GM21528 (cell line): ENCODE data around the gene IL1B.

Experiments used
- ATAC-seq: cut with Tn5 transposase; IDR thresholded peaks from one replicate; pipeline ENCODE4 v1.9.1; 2021; ENCODE audit warnings: mild to moderate bottlenecking, moderate library complexity; ENCODE audit not compliant: unreplicated experiment, low FRiP score

The IL1B gene

DNA sequence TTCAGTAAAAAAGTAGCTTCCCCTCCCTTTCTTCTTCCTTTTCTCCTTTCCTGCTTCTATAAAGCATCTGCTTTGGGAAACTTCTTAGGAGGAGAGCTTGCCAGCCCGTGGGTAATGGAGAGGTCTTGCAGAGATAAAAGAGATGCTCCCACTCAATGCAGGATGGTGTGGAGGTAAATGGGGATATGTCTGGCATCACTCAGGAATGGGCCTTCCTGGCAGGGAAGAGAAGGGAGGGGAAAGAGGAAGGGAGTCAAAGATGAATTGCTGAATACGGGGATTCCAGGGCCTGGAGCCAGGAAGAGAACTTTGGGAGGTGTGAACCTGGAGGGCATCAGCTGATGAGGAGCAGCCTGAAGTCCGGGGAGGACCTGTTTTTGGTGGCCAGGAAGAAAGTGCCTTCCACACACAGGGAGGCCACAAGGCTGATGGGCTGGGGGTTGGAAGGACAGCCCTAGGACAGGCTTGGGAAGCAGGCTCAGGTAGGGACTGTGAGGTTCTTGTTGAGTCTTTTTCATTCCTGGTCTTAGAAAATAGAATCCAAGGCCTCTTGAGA, 25.2 kb downstream of the IL1B start:
- ATAC-seq, result no peak

DNA sequence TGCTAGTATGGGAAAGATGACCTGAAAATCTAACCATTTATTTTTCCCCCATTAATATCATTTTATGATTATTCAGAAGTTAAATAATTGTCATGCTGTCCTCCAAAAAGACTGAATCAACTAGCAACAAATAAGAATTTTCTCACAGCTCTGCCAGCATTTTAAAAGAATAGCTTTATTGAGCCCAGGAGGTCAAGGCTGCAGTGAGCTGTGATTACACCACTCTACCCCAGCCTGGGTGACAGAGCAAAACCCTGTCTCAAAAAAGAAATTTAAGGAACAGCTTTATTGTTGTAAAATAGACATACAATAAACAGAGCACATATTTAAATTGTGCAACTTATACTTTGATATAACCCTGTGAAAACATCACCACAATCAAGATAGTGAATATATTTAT, 27.5 kb downstream of the IL1B start:
- ATAC-seq, result no peak

DNA sequence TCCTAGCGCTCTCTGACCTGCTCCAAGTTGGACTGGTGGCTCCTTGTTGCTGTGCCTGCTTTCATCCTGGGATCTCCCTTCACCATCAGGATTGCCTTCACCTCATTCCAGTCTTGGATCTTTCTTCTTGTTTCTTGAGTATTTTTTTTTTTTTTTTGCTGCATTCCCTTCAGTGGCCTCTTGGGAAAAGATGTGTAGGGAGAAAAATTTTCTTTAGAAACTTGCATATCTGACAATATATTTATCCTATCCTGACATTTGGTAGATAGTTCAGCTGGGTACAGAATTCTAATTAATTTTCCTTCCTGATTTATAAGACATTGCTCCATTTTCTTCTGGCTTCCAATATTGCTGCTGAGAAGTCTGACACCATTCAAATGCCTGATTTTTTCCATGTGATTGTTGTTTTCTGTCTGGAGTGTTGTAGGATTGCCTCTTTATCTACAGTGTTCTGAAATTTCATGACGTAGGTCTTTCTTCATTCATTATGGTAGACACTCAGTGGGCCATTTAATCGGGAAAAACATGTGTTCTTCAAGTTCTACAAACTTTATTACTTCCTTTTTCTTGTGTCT, 29.3 kb downstream of the IL1B start:
- no peak for ATAC-seq

DNA sequence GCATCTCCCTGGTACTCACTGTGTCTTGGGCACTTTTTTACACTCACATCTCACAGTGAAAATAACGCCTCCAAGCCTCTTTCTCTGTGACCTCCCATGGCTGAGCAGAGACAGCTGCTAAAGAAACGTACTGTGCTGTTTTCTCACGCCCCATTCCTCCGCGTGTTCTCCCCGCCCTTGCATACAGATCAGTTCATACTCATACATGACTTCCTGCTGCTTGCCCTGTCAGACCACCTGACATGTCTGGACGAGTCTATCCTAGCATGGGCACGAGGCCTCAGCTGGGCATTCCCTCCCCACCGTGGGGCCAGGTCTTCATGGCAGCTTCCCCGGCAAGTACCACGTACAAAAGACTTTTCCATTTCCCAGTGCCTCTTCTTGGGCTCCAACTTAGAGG, 31.0 kb downstream of the IL1B start:
- no peak for ATAC-seq

DNA sequence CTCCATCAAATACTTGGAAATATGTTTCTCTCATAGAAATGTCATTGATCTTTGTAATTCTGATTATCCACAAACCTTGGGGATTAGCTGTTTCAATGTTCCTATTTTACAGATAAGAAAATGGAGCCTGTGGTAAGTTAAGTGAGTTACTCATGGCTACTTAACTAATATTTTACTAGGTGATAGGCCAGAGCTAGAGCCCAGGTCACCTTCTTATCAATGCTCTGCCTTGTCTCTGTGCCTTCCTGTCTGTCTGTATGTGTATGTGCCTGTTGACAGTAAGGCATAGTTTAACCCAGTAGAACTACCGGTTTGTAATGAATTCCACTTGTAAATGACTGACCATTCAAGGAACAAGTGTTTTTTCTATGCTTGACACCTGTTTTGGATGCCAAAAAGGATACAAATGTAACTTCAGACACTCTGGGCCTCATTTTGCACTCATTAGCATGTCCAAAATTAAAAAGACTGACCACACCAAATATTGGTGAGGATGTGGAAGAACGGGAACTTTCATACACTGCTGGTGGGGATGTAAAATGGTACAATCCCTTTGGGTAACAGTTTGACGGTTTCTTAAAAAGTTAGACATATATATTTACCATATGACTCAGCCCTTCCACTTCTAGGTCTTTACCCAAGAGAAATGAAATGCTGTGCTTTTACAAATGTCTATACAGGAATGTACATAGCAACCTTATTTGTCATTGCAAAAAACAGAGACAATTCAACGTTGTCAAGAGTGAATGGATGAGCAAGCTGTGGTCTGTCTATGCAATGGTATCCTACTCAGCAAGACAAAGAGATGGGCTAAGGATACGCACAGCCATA, 32.7 kb downstream of the IL1B start:
- ATAC-seq, result no peak

DNA sequence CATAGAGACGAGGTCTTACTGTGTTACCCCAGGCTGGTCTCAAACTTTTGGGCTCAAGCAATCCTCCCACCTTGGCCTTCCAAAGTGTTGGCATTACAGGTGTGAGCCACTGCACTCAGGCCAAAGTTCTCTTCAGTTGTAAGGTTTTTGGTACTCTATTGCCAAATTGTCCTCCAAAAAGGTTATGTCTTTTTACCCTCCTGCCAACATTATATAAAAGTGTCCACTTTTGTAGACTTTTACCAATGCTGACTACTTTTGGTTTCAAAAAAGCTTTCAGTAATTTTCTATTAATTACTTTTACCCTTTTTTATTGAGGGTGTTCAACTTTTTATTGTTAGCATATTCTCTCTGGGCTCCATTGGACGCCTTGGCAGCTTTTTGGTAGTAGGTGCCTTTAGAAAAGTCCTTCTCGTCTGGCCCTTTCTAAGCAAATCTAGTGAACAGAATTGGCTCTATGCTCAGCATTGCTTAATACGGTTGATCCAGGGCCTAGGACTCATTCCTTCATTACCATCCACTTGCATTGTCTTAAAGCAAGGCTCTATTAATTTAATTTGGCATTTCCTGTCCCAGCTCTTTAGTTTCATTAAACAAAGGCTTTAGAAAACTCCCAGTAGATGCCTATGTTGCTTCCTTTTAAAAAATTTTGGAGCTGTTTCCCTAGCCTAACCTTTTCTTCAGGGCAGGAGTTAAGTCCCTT, 35.5 kb downstream of the IL1B start:
- no peak for ATAC-seq

DNA sequence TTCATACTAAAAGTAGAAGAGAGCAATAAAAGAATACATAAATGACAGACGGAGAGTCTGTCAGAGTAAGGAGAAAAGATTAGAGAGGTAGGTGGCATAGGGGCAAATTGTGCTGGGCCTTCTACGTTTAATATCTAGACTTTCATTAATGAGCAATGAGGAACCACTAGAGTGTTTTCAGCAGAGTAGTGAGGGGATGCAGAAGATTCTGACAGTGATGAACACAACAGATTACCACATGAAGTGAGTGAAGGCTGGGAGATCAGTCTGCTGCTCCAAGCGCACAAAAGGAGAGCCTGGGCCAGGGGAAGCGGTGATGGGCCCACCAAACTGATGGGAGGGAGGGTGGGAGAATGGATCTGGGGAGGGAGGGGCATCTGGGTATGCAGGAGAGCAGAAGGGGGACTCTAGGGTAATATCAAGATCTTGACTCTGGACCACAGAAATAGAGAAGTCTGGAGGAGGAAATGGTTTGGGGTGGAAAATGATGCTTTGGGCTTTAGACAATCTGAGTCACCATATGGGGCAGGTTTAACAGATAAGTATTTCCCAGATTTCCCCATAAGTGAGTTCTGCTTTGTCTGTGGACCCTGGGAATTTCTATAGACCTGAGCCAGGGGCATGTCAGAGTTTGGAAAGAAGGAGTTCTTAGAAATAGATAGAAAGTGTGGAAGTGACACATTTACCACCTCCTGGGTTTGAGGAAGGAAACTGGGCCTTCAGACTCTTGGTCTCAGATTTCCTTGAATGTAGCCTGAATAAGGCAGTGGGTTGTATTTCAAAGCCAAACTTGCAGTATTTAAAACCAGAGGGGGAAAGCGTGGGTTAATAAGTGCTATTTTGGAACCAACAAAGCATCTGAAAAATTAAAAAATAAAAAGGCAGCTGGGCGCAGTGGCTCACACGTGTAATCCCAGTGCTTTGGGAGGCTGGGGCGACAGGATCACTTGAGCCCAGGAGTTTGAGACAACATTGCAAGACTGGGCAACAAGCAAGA, 37.3 kb downstream of the IL1B start:
- no peak for ATAC-seq

DNA sequence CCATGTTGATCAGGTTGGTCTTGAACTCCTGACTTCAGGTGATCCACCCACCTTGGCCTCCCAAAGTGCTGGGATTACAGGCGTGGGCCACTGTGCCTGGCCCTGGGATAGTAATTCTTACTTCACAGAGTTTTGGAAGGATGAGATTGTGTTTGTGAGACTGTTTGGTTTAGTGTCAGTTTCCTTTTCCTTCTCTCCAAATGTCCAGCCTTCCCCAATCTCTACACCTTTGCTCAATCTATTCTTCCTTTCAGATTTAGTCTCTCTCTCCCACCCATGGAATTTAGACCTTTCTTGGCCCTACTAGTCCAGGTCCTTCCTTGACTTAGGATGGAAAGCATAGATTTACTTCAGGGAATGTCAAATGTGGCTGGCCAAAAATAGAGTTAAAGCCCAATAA, 40.1 kb downstream of the IL1B start:
- no peak for ATAC-seq

DNA sequence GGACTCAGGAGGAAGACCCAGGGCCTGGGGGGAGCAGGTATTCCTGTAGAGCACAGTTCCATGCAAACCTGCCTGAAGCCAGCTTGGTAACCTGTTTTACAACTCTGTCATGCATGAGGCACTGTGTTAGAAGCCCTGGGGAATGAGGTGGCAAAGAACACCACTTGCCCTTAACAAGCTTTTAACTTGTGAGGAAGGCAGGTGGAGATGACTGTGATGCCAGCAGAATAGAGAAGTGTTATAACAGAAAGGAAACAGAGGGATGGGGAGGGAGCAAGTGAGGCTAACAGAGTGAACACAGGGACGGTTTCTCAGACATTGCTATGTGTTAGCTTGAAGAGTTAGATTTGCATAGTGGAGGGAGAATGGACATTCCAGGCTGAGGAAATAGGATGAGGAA, 40.8 kb downstream of the IL1B start:
- no peak for ATAC-seq

DNA sequence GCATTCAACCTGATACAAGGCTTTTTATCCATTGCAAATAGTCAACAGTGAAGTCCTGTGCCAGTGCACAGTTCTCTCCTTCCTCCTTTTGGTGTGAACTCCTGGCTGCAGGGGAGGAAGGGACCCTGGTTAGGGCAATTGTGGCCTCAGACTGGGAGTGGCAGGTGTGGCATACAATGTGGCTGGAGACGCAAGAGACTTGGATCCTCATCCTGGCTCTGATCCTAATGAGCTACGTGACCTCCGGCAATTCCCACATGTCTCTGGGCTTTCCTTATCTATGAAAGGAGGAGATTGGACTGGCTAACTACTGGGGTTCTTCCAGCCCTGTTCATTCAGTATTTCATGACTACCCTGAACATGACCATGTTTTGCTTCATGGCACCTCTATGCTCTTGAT, 41.7 kb downstream of the IL1B start:
- no peak for ATAC-seq

DNA sequence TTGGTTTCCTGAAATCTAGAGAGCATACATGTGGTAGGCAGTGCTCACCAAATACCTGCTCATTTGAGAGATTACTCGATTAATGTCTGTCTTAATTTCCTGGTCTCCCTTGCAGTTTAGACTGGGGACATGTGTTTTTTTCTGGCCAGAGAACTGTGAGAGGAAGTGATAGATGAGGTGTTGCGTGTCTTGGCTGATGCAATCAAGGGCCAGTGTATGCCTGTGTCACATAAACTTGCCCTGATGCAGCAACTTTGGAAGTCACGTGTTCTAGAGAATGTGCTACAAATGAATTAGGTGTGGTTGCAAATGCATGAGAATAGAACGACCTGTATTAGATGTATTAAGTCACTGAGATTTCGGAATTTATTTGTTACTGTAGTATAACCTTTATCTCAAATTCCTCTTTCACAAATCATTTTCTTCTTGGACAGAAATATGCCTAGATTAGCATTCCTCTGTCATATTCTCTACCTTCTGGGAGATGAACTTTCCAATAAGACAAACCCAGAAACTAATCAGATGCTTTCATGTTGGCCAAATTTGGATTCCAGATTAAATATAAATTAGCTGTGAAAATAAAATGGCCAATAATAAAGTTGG, 42.3 kb downstream of the IL1B start:
- no peak for ATAC-seq

DNA sequence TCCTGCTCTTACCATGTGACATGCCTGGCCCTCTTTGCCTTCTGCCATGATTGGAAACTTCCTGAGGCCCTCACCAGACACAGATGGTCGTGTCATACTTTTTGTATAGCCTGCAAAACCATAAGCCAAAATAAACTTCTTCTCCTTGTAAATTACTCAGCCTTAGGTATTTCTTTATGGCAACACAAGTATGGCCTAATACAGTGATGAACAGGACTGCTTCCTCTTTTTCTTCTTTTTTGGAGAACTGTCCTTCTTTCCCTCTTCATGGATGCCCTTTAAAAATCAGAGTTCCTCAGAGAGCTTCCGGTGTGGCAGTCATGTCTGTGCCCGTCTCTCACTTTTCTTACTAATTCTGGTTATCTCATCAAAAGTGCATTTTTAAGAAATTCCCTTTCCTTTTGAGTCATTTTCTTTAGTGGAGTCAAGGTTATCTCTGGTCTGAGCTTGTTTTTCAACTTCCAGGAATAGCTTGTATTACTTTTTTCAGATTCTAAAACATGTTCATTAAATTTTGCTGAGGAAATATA, 43.1 kb downstream of the IL1B start:
- no peak for ATAC-seq

DNA sequence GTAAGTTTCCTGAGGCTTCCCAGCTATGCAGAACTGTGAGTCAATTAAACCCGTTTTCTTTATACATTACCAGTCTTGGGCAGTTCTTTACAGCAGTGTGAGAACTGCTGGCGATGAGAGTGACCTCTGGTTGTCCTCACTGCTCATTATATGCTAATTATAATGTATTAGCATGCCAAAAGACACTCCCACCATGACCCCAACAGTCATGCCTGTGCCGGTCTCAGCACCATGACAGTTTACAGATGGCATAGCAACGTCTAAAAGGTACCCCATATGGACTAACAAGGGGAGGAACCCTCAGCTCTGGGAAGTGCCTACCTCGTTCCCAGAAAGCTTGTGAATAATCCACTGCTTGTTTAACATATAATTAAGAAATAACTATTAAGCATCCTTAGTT, 44.2 kb downstream of the IL1B start:
- ATAC-seq, result no peak

DNA sequence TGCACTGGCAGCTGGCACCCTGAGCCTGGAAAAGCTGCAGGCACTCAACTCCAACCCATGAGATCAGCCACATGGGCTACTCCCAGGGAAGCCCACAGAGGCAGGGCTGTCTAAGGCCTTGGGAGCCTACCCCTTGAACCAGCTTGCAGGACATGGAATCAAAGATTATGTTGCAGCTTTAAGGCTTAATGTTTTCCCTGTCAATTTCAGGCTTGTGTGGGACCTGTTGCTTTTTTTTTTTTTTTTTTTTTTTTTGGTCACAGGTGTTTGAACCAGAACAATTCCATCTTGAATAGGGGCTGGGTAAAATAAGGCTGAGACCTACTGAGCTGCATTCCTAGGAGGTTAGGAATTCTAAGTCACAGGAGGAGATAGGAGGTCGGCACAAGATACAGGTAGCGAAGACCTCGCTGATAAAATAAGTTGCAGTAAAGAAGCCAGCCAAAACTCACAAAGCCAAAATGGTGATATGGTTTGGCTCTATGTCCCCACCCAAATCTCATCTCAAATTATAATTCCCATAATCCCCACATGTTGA, 44.8 kb downstream of the IL1B start:
- no peak for ATAC-seq

DNA sequence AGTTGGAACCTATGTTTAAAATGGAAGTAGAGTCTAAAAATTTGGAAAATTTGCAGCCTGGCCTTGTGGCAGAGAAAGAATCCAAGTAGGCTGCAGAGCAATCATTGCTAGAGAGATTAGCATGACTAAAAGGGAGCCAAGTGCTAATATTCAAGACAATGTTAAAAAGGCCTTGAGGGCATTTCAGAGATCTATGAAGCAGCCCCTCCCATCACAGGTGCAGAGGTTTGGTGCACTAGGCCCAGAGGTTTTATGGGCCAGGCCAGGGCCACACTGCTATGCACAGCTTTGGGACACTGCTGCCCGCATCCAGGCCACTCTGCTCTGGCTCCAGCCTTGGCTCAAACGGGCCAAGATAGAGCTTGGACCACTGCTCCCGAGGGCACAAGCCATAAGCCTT, 45.6 kb downstream of the IL1B start:
- no peak for ATAC-seq

DNA sequence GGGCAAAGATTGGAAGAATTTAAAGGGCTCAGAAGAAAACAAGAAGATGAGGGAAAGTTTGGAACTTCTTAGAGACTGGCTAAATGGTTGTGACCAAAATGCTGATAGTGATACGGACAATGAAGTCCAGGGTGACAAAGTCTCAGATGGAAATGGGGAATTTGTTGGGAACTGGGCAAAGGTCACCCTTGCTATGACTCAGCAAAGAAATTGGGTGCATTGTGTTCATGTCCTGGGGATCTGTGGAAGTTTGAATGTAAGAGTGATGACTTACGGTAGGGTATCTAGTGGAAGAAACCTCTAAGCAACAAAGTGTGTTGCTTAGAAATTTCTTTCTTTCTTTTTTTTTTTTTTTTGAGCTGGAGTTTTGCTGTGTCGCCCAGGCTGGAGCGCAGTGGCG, 46.3 kb downstream of the IL1B start:
- no peak for ATAC-seq

DNA sequence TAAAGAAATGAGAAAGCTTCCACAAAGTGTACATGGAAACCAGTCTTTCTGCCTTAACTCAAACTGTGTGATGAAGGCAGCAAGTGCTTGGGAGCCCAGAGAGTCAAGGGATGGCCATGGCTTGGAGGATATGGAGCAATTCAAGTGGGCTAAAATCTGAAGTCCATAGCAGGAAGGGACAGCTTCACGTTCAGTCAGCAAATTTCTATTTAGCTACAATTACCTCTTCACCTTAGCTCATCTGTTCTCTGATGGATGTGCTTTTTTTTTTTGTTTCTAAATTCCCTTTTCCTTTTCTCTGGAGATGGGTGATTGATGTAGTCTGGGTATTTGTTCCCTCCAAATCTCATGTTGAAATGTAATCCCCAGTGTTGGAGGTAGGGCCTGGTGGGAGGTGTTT, 47.4 kb downstream of the IL1B start:
- no peak for ATAC-seq

DNA sequence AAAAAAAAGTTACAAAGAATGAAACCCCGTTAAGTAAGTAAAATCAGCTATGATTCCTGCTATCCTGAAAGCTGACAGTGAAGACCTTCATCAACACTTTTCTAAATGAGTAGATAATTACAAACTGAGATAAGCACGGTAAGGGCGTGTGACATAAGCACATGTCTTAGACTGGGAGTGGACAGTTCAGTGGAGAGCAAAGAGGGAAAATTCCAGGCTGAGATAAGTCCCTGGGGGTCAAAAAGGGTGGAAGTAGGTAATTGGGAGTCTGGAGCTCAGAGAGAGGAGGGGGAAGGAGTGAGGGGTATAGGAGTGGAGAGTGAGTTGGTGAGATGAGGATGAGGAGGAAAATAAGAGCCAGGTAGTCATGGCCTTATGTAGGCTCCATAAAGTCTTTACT, 47.9 kb downstream of the IL1B start:
- ATAC-seq, result no peak

DNA sequence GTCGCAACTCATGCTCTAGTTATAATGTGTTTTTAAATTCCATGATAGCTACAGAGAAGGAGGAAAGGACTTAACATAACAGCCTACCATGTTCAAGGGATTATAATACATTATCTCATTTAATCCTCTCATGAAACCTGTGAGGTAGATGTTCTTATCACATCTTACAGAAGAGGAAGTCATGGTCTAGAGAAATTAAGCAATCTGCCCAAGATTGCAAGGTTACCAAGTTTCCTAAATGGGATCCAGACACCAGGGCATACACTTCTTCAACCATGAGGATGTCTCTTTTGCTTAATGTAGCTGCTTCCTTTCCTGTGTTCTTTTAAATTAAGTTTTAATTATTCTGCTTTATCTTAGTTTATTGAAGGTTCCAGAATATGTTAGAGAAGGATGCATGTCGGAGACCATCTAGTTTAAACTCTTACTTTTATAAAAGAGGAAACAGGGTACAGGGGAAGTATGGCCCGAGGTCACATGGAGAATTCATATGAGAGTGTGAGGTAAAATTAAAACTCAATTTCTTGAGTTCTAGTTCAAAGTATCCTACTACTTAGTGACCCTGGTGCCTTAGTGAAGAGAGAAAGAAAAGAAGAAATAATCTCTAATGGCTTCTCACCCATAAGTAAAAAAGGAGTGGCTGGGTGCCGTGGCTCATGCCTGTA, 48.7 kb downstream of the IL1B start:
- ATAC-seq, result no peak
